ENCODE data around the gene C16orf95. TPM values are rescaled to one million over a fixed set of nuclear protein-coding genes. Genes with fewer than 3 reads are reported as not detected.
"Not testable (repeated sequence)": the region's sequence is repeated elsewhere in the genome, so short reads cannot be mapped to it uniquely, and the experiment has no call there.

Gene C16orf95
- total RNA-seq, 1 donor from 2014 or later, result 4.7 TPM

DNA sequence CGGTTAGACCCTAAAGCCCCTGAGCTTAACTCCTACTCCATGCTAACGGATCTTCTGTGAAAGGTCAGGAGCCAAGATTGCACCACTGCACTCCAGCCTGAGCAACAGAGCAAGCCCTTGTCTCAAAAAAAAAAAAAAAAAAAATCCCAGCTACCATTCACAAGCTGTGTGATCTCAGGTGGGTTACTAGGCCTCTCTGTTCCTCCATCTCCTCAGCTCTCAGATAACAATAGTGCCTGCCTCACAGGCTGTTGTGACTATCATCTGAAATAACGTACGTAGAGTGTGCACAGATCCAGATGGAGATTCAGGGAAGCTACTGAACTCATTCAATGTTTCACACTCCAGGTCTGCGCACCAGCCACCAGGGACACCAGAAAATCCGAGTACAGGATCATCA is 57.8 kb downstream of the C16orf95 start:
- no peaks in the 10 kb centered on the region for H3K9me3 Mint-ChIP-seq (ENCODE audit: low read depth)
- H3K27me3 Mint-ChIP-seq, result peaks cover 11% of the 10 kb centered on the region
- no peaks in the 10 kb centered on the region for H3K36me3 Mint-ChIP-seq (ENCODE audit: insufficient read depth)
- DNase-seq (ENCODE audit: low spot score, unreplicated experiment), result no peak
- TF ChIP-seq, protein P1, sequence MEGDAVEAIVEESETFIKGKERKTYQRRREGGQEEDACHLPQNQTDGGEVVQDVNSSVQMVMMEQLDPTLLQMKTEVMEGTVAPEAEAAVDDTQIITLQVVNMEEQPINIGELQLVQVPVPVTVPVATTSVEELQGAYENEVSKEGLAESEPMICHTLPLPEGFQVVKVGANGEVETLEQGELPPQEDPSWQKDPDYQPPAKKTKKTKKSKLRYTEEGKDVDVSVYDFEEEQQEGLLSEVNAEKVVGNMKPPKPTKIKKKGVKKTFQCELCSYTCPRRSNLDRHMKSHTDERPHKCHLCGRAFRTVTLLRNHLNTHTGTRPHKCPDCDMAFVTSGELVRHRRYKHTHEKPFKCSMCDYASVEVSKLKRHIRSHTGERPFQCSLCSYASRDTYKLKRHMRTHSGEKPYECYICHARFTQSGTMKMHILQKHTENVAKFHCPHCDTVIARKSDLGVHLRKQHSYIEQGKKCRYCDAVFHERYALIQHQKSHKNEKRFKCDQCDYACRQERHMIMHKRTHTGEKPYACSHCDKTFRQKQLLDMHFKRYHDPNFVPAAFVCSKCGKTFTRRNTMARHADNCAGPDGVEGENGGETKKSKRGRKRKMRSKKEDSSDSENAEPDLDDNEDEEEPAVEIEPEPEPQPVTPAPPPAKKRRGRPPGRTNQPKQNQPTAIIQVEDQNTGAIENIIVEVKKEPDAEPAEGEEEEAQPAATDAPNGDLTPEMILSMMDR (IDR thresholded peaks at IDR 0.05; ENCODE audit: unreplicated experiment), result no peak
- H3K4me1 Mint-ChIP-seq (ENCODE audit: low read depth), result no peaks in the 10 kb centered on the region
- no peak overlapping the region for H3K27ac Mint-ChIP-seq
- H3K4me3 Mint-ChIP-seq (ENCODE audit: low read depth), result no peak overlapping the region

DNA sequence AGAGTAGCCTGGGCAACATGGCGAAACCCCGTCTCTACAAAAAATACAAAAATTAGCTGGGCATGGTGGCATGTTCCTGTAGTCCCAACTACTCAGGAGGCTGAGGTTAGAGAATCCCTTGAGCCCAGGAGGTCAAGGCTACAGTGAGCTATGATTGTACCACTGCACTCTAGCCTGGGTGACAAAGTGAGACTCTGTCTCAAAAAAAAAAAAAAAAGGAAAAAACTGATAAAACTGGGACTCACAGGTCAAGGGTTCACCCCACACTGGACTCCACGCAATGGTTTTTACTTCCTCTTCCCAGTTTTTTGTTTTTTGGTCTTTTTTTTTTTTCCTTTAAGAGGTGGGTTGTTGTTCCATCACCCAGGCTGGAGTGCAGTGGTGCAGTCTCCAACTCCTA is 58.5 kb downstream of the C16orf95 start:
- not testable (repeated sequence) for H3K4me1 Mint-ChIP-seq (ENCODE audit: low read depth); H3K36me3 Mint-ChIP-seq (ENCODE audit: insufficient read depth); DNase-seq (ENCODE audit: low spot score, unreplicated experiment); H3K4me3 Mint-ChIP-seq (ENCODE audit: low read depth); H3K9me3 Mint-ChIP-seq (ENCODE audit: low read depth); H3K27ac Mint-ChIP-seq
- H3K27me3 Mint-ChIP-seq, result peaks cover 16% of the 10 kb centered on the region

DNA sequence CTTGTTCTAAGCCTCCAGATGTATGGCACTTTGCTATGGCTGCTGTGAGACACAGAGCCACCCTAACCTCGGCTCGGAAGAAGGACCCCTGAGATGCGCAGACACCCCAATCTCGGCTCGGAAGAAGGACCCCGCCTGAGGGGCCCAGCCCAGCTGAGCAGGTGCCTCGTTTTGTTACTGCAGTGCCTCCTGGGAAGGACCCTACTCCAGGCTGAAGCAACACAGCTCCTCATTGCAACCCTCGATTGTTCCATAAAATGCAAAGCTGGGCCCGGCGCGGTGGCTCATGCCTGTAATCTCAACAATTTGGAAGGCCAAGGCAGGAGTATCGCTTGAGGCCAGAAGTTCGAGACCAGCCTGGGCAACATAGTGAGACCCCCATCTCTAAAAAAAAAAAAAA is 61.3 kb downstream of the C16orf95 start:
- Mint-ChIP-seq H3K9me3 (ENCODE audit: low read depth) (no peaks in the 10 kb centered on the region), H3K27me3 (peaks cover 18% of the 10 kb centered on the region), H3K27ac (no peak overlapping the region), H3K4me3 (ENCODE audit: low read depth) (no peak overlapping the region), H3K4me1 (ENCODE audit: low read depth) (peaks cover 6% of the 10 kb centered on the region), H3K36me3 (ENCODE audit: insufficient read depth) (no peaks in the 10 kb centered on the region)
- TF ChIP-seq, protein P1 (IDR thresholded peaks at IDR 0.05; ENCODE audit: unreplicated experiment), result no peak
- no peak for DNase-seq (ENCODE audit: low spot score, unreplicated experiment)

DNA sequence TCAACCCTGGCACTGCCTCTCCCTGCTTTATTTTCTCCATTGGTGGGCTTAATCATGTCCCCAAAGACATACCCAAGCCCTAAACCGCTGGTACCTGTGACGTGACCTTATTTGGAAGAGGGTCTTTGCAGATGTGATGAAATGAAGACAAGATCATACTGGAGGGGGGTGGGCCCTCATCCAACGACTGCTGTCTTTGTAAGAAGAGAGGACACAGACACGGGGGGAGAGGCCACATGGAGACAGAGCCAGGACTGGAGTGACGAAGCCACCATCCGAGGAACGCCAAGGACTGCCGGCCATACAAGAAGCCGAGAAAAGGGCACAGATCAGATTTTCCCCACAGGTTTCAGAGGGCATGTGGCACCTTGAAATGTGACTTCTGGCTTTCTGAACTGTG is 62.5 kb downstream of the C16orf95 start:
- peaks cover 6% of the 10 kb centered on the region for H3K4me1 Mint-ChIP-seq (ENCODE audit: low read depth)
- H3K36me3 Mint-ChIP-seq (ENCODE audit: insufficient read depth), result no peaks in the 10 kb centered on the region
- peaks cover 16% of the 10 kb centered on the region for H3K27me3 Mint-ChIP-seq
- DNase-seq (ENCODE audit: low spot score, unreplicated experiment), result no peak
- H3K4me3 Mint-ChIP-seq (ENCODE audit: low read depth), result no peak overlapping the region
- H3K9me3 Mint-ChIP-seq (ENCODE audit: low read depth), result no peaks in the 10 kb centered on the region
- no peak overlapping the region for H3K27ac Mint-ChIP-seq
- TF ChIP-seq, protein P1 (IDR thresholded peaks at IDR 0.05; ENCODE audit: unreplicated experiment), result no peak

DNA sequence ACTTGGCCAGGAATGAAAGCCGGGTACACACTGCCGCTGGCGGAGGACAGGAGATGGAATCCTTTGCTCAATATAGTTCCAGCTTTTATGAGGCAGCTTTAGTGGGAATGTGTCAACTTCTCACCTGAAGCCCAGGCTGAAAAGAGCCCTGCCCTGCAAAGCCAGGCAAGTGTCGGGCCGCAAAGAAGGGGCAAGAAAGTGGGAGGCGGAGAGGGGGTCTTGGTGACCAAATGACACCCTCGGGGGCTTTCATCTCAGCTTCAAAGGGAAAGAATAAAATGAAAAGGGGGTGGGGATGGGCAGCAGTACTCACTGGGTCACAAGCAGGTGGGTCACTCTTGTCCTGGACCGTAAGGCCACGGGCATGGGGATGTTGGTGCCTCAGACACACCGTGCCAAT is 62.9 kb downstream of the C16orf95 start:
- Mint-ChIP-seq H3K27ac (no peak overlapping the region), H3K4me3 (ENCODE audit: low read depth) (no peak overlapping the region), H3K4me1 (ENCODE audit: low read depth) (peaks cover 6% of the 10 kb centered on the region), H3K36me3 (ENCODE audit: insufficient read depth) (no peaks in the 10 kb centered on the region), H3K27me3 (peaks cover 16% of the 10 kb centered on the region), H3K9me3 (ENCODE audit: low read depth) (no peaks in the 10 kb centered on the region)
- TF ChIP-seq, protein P1 (IDR thresholded peaks at IDR 0.05; ENCODE audit: unreplicated experiment), result no peak
- no peak for DNase-seq (ENCODE audit: low spot score, unreplicated experiment)

DNA sequence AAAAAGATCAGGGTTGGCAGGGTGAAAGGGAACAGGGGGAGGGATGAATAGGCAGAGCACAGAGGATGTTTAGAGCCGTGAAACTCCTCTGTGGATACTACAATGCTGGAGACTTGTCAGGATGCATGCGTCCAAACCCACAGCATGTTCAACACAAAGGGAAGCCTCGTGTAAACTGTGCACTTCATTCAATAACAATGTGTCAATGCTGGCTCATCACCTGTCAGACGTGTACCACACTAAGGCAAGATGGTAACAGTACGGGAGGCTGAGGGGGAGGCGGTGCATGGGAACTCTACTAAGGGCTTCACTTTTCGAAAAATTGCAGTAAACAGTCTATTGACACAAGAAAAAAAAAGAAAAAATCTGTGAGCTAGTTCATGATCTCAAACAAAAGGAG is 63.7 kb downstream of the C16orf95 start:
- Mint-ChIP-seq H3K27ac (peak overlapping the region; percentile 21), H3K9me3 (ENCODE audit: low read depth) (no peaks in the 10 kb centered on the region), H3K4me1 (ENCODE audit: low read depth) (peaks cover 6% of the 10 kb centered on the region), H3K27me3 (peaks cover 16% of the 10 kb centered on the region), H3K4me3 (ENCODE audit: low read depth) (no peak overlapping the region), H3K36me3 (ENCODE audit: insufficient read depth) (no peaks in the 10 kb centered on the region)
- no peak for DNase-seq (ENCODE audit: low spot score, unreplicated experiment)
- TF ChIP-seq, protein P1 (IDR thresholded peaks at IDR 0.05; ENCODE audit: unreplicated experiment), result no peak

Other genes with a start within 250 kb of the C16orf95 start
- gene FBXO31, start 66.4 kb upstream of the C16orf95 start, total RNA-seq, result 21.6 and 23.5 TPM in 2 replicates
- gene MAP1LC3B, start 74.9 kb upstream of the C16orf95 start, total RNA-seq, result 44.1 and 46.2 TPM in 2 replicates
- gene ZCCHC14, start 175.6 kb upstream of the C16orf95 start, total RNA-seq, result 40.5 and 42.4 TPM in 2 replicates